GM13977 (cell line): ENCODE results near the gene SLC17A9.

ENCODE experiments used
- DNase-seq: peaks from one replicate; pipeline ENCODE4 v3.0.0; 2012; ENCODE audit warnings: low spot score
- CTCF ChIP-seq: IDR thresholded peaks from 2 replicates; pipeline ENCODE4 v1.5.1; 2012; ENCODE audit warnings: mild to moderate bottlenecking, control low read depth; ENCODE audit not compliant: insufficient read depth; ENCODE audit errors: extremely low read depth, missing control alignments
- in situ Hi-C: fragments of 300-500 bp; cut with MboI; formaldehyde crosslinking; loops from one replicate; pipeline ENCODE4 v1.12.0; 2022; ENCODE audit warnings: low sequenced_read_pairs, low pct_unique_long_range_greater_than_20kb, mixed read lengths, inconsistent platforms; ENCODE audit not compliant: unreplicated experiment

The SLC17A9 gene

GRCh38 chr20:63017826-63018411 lies 65.4 kb downstream of the SLC17A9 start:
- in situ Hi-C loops = no loop called here
- DNase-seq = no peak
- no peak for TF ChIP-seq CTCF
